ENCODE measurements around the gene ZNF784.

- TF ChIP-seq TAF1 (IDR thresholded peaks at IDR 0.05; ENCODE audit: borderline replicate concordance, insufficient read depth, low read length) = no peak
- no peak for TF ChIP-seq POLR2AphosphoS5 (IDR thresholded peaks at IDR 0.05; ENCODE audit: low read depth, low read length)
- no peak for TF ChIP-seq SIN3A (IDR thresholded peaks at IDR 0.05; ENCODE audit: borderline replicate concordance, insufficient read depth, low read length)
Measured at GRCh38 chr19:55651236-55651635, 26.9 kb upstream of the ZNF784 start.

All from PFSK-1 (cell line).